SK-N-SH treated with all-trans-retinoic acid at 6 μM for 48 hours (cell line): Measurements from ENCODE around the gene BCAP29.
"Not testable (repeated sequence)": the region's sequence is repeated elsewhere in the genome, so short reads cannot be mapped to it uniquely, and the experiment has no call there.

Experiments used
- ATAC-seq: fragments of 200-7000 bp; cut with Tn5 transposase; 3 replicates; pipeline ENCODE4 v1.9.1; 2020; ENCODE audit warnings: mild to moderate bottlenecking, moderate library complexity
- ARNTL ChIP-seq: fragments of 450-650 bp; formaldehyde crosslinking; IDR thresholded peaks from 2 replicates; pipeline ENCODE4 v1.5.0; 2020; ENCODE audit warnings: low read depth, mild to moderate bottlenecking, moderate library complexity, borderline replicate concordance
- BACH2 ChIP-seq: fragments of 250-450 bp; sonication (Bioruptor Pico); IDR thresholded peaks from 2 replicates; pipeline ENCODE4 v1.9.0; 2021; ENCODE audit warnings: mild to moderate bottlenecking, borderline replicate concordance
- CREB5 ChIP-seq: fragments of 250-450 bp; sonication (Bioruptor Pico); IDR thresholded peaks from 2 replicates; pipeline ENCODE4 v1.5.1; 2020; ENCODE audit warnings: low read depth, mild to moderate bottlenecking, moderate library complexity
- CSDC2 ChIP-seq: fragments of 250-450 bp; sonication (Bioruptor Pico); IDR thresholded peaks from 2 replicates; pipeline ENCODE4 v1.5.0; 2020; ENCODE audit warnings: mild to moderate bottlenecking, moderate library complexity
- ESRRG ChIP-seq: fragments of 250-450 bp; sonication (Bioruptor Pico); IDR thresholded peaks from 2 replicates; pipeline ENCODE4 v1.6.1; 2021; ENCODE audit warnings: mild to moderate bottlenecking
- GLIS3 ChIP-seq: fragments of 250-450 bp; sonication (Bioruptor Pico); IDR thresholded peaks from 2 replicates; pipeline ENCODE4 v1.5.0; 2020; ENCODE audit warnings: mild to moderate bottlenecking, moderate library complexity
- ISL1 ChIP-seq: fragments of 250-450 bp; sonication (Bioruptor Pico); IDR thresholded peaks from 2 replicates; pipeline ENCODE4 v2.1.2; 2022; ENCODE audit warnings: mild to moderate bottlenecking, moderate library complexity
- OSR1 ChIP-seq: fragments of 250-450 bp; sonication (Bioruptor Pico); IDR thresholded peaks from 2 replicates; pipeline ENCODE4 v1.8.0; 2022; ENCODE audit warnings: moderate library complexity, mild to moderate bottlenecking, inconsistent platforms
- PATZ1 ChIP-seq: fragments of 250-450 bp; sonication (Bioruptor Pico); IDR thresholded peaks from 2 replicates; pipeline ENCODE4 v1.8.0; 2020; ENCODE audit warnings: mild to moderate bottlenecking, moderate library complexity, borderline replicate concordance
- POU6F1 ChIP-seq: fragments of 250-450 bp; sonication (Bioruptor Pico); IDR thresholded peaks from 2 replicates; pipeline ENCODE4 v1.8.0; 2021; ENCODE audit warnings: low read depth, mild to moderate bottlenecking, moderate library complexity, borderline replicate concordance
- PPARA ChIP-seq: fragments of 250-450 bp; sonication (Bioruptor Pico); IDR thresholded peaks from 2 replicates; pipeline ENCODE4 v1.5.0; 2020; ENCODE audit warnings: mild to moderate bottlenecking, borderline replicate concordance
- RARB ChIP-seq: fragments of 250-450 bp; sonication (Bioruptor Pico); IDR thresholded peaks from 2 replicates; pipeline ENCODE4 v1.8.0; 2021; ENCODE audit warnings: mild to moderate bottlenecking, moderate library complexity
- TCF4 ChIP-seq: fragments of 250-450 bp; sonication (Bioruptor Pico); IDR thresholded peaks from 2 replicates; pipeline ENCODE4 v1.8.0; 2021; ENCODE audit warnings: mild to moderate bottlenecking, moderate library complexity, borderline replicate concordance
- TOX ChIP-seq: fragments of 250-450 bp; sonication (Bioruptor Pico); IDR thresholded peaks from 2 replicates; pipeline ENCODE4 v1.8.0; 2021; ENCODE audit warnings: mild to moderate bottlenecking, moderate library complexity, borderline replicate concordance
- TSHZ2 ChIP-seq: fragments of 250-450 bp; sonication (Bioruptor Pico); IDR thresholded peaks from 2 replicates; pipeline ENCODE4 v1.5.0; 2020; ENCODE audit warnings: mild to moderate bottlenecking, moderate library complexity
- ZC3H10 ChIP-seq: fragments of 250-450 bp; sonication (Bioruptor Pico); IDR thresholded peaks from 2 replicates; pipeline ENCODE4 v1.5.1; 2021; ENCODE audit warnings: mild to moderate bottlenecking, moderate library complexity
- ZFP3 ChIP-seq: fragments of 250-450 bp; sonication (Bioruptor Pico); IDR thresholded peaks from 2 replicates; pipeline ENCODE4 v1.5.0; 2020; ENCODE audit warnings: mild to moderate bottlenecking, moderate library complexity
- ZFP30 ChIP-seq: fragments of 450-650 bp; formaldehyde crosslinking; IDR thresholded peaks from 2 replicates; pipeline ENCODE4 v1.5.0; 2022; ENCODE audit warnings: mild to moderate bottlenecking, moderate library complexity
- ZNF565 ChIP-seq: fragments of 450-650 bp; formaldehyde crosslinking; conservative IDR thresholded peaks from 2 replicates; pipeline ENCODE4 v1.5.0; 2020; ENCODE audit warnings: low read depth, mild to moderate bottlenecking, moderate library complexity
- ZNF70 ChIP-seq: fragments of 450-650 bp; formaldehyde crosslinking; IDR thresholded peaks from 2 replicates; pipeline ENCODE4 v1.5.0; 2020; ENCODE audit warnings: mild to moderate bottlenecking, moderate library complexity
- ZNF8 ChIP-seq: fragments of 450-650 bp; formaldehyde crosslinking; IDR thresholded peaks from 2 replicates; pipeline ENCODE4 v1.5.0; 2020; ENCODE audit warnings: mild to moderate bottlenecking, moderate library complexity

The BCAP29 gene

GRCh38 chr7:107534139-107534538, 45.9 kb upstream of the BCAP29 start:
- no peak for ATAC-seq
- TF ChIP-seq BACH2 (CRISPR knock-in tag): no peak
- no peak for TF ChIP-seq ARNTL (CRISPR knock-in tag)
- no peak for TF ChIP-seq TSHZ2
- no peak for TF ChIP-seq PPARA (CRISPR knock-in tag)
- TF ChIP-seq GLIS3 (CRISPR knock-in tag): no peak
- TF ChIP-seq TOX (CRISPR knock-in tag): no peak
- TF ChIP-seq OSR1 (CRISPR knock-in tag): no peak
- no peak for TF ChIP-seq PATZ1 (CRISPR knock-in tag)
- no peak for TF ChIP-seq ISL1 (CRISPR knock-in tag)
- TF ChIP-seq ZNF565 (CRISPR knock-in tag): no peak
- TF ChIP-seq ESRRG (CRISPR knock-in tag): no peak
- no peak for TF ChIP-seq ZFP3
- no peak for TF ChIP-seq ZC3H10
- TF ChIP-seq POU6F1 (CRISPR knock-in tag): no peak
- TF ChIP-seq CSDC2: no peak
- TF ChIP-seq ZNF8: no peak
- TF ChIP-seq TCF4: no peak
- no peak for TF ChIP-seq CREB5 (CRISPR knock-in tag)
- TF ChIP-seq RARB (CRISPR knock-in tag): no peak

- ATAC-seq: not testable (repeated sequence)
These were observed 42.8 kb upstream of the BCAP29 start for GRCh38 chr7:107537228-107537627.

GRCh38 chr7:107538001-107538400, 42.0 kb upstream of the BCAP29 start:
- ATAC-seq: no peak
- TF ChIP-seq GLIS3 (CRISPR knock-in tag): no peak
- no peak for TF ChIP-seq CSDC2
- TF ChIP-seq ZNF70 (CRISPR knock-in tag): no peak
- TF ChIP-seq ISL1 (CRISPR knock-in tag): no peak

GRCh38 chr7:107543338-107543993, 36.6 kb upstream of the BCAP29 start:
- no peak for ATAC-seq
- no peak for TF ChIP-seq ARNTL (CRISPR knock-in tag)
- no peak for TF ChIP-seq PATZ1 (CRISPR knock-in tag)
- no peak for TF ChIP-seq ESRRG (CRISPR knock-in tag)
- no peak for TF ChIP-seq GLIS3 (CRISPR knock-in tag)
- no peak for TF ChIP-seq TOX (CRISPR knock-in tag)
- no peak for TF ChIP-seq CSDC2
- no peak for TF ChIP-seq ZNF70 (CRISPR knock-in tag)
- TF ChIP-seq ZFP30 (CRISPR knock-in tag): no peak
- TF ChIP-seq OSR1 (CRISPR knock-in tag): no peak
- TF ChIP-seq BACH2 (CRISPR knock-in tag): no peak
- TF ChIP-seq ISL1 (CRISPR knock-in tag): no peak
- no peak for TF ChIP-seq ZNF565 (CRISPR knock-in tag)
- TF ChIP-seq RARB (CRISPR knock-in tag): no peak
- TF ChIP-seq TSHZ2: no peak
